HUES64 (cell line): ENCODE data around the gene IQCE.
"Not testable (repeated sequence)": the region's sequence is repeated elsewhere in the genome, so short reads cannot be mapped to it uniquely, and the experiment has no call there.

Experiments used
- H3K27ac ChIP-seq: 2 replicates; pipeline ENCODE4 v1.7.0; 2013; ENCODE audit warnings: low read depth, low read length, inconsistent platforms
- H3K27me3 ChIP-seq: 2 replicates; pipeline ENCODE4 v1.6.1; 2013; ENCODE audit warnings: mild to moderate bottlenecking, low read length; ENCODE audit not compliant: insufficient read depth
- H3K36me3 ChIP-seq: 2 replicates; pipeline ENCODE4 v1.6.1; 2013; ENCODE audit warnings: mild to moderate bottlenecking, low read length; ENCODE audit not compliant: insufficient read depth
- H3K4me1 ChIP-seq: 2 replicates; pipeline ENCODE4 v1.6.1; 2013; ENCODE audit warnings: mild to moderate bottlenecking, low read length, moderate library complexity; ENCODE audit not compliant: insufficient read depth
- H3K4me3 ChIP-seq: 2 replicates; pipeline ENCODE4 v1.5.1; 2013; ENCODE audit warnings: mild to moderate bottlenecking, low read length, moderate library complexity
- H3K9ac ChIP-seq: 2 replicates; pipeline ENCODE4 v1.6.1; 2013; ENCODE audit warnings: mild to moderate bottlenecking, low read depth, low read length
- H3K9me3 ChIP-seq: 2 replicates; pipeline ENCODE4 v1.6.1; 2013; ENCODE audit warnings: low read depth, low read length; ENCODE audit not compliant: insufficient read depth
- WGBS: fragments of 150-250, 120-280 bp; methylation state at CpG from one replicate; pipeline ENCODE4 v1.1.7; 2013; ENCODE audit warnings: missing lambda C conversion rate; 5-methylcytosine and 5-hydroxymethylcytosine counted together

The IQCE gene

DNA sequence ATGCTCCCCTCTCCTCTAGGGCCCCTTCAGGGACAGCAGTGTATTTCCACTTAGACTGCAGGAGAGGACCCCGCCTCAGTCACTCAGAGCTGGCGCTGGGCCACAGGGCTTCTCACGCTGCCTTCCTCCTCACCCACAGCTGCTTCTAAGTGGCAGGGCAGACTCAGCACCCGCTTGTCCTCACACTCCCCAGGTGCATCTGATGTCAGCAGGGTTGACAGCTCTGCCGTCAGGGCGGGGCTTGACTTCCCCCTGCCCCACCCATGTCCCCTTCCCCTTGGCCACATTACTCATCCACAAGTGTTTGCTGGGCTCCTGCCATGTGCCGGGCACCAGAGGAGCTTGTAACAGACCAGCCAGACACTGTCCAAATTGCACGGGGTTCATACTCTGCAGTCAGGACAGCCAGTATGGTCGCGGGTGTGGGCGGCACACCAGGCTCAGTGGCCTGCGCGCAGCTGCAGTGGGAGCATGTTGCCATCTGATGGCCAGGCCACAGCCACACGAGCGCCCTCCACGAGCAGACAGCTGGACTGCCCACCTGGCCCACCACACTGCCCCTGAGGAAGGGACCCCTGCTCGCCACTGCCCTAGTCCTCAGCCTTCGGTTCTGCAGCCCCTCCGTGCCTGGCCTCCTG lies 43.7 kb downstream of the IQCE start:
- Histone ChIP-seq H3K9ac (no peak overlapping the region), H3K36me3 (peaks cover 8% of the 10 kb centered on the region; the same call in 1 of the 2 replicates), H3K4me3 (no peak overlapping the region), H3K27me3 (no peaks in the 10 kb centered on the region), H3K9me3 (no peaks in the 10 kb centered on the region), H3K4me1 (no peaks in the 10 kb centered on the region), H3K27ac (no peak overlapping the region)
- 94% methylated on average over 19 of the region's 19 CpGs for WGBS

DNA sequence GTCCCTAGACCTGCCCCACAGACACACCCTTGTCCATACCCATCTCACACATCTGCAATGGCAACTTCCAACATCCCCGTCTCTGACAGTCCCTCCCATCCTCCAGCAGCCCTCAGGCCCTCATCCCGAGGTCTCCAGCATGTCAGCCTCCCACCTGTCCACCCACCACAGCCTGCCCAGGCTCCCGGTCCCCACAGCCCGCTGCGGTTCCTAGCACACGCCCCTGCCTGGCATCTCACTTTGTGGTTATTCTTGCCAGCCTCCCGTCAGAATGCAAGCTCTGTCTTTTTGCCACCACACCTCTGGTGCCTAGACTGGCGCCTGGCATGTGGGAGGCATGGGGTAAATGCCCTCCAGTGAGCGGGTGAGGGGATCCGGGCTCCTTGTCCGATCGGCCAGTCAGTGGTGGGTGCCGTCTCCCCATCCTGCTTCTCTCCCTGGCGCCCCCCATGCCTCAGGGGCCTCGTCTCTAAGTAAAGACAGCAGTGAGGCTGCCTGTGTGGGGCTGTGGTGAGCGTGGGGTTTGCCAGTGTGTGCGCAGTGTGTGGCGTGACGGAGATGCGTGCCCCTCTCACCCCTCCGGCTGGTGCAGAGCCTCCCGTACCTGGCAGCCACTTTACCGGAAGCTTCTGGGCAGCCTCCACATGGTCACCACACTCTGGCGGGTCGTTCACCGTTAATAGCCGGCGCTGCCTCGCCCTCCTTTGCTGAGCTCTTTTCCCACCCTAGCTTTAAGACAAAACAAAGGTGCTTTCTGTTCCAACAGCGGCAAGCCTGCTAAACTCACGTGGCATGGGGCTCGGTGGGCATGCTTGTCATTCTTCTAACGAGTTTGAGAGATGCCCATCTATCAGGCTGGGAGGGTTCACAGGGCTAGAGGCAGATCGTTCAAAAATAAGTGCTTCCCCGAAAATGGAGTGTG lies 44.5 kb downstream of the IQCE start:
- H3K36me3 ChIP-seq: peaks cover 4% of the 10 kb centered on the region; the same call in 1 of the 2 replicates
- H3K27me3 ChIP-seq: no peaks in the 10 kb centered on the region
- H3K4me1 ChIP-seq: no peaks in the 10 kb centered on the region
- no peaks in the 10 kb centered on the region for H3K9me3 ChIP-seq
- no peak overlapping the region for H3K4me3 ChIP-seq
- no peak overlapping the region for H3K27ac ChIP-seq
- H3K9ac ChIP-seq: no peak overlapping the region
- 89% methylated on average over 35 of the region's 35 CpGs for WGBS

DNA sequence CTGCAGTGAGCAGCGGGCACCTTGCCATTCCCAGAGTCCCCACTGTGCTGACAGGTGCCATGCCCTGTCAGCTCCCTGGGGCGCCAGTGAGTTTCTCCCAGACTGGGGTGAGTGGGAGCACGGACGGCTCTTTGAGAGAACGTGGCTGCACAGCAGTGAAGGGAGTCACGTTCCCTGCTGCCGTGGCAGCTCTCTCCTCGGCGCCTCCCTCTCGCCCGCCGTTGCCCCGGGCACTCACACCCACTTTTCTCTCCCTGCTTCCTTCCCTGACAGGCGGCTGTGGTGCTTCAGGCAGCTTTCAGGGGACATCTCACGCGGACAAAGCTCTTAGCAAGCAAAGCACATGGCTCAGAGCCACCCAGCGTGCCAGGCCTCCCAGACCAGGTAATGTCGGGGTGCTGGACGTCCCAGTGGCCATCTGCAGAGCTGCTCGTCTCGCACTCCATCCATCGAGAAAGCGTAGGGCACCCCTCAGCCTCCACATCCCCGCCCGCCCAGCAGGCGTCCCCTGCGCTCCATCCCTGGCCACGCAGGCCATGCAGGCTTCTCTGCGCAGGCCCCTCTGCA lies 45.9 kb downstream of the IQCE start:
- no peaks in the 10 kb centered on the region for H3K4me1 ChIP-seq
- no peaks in the 10 kb centered on the region for H3K27me3 ChIP-seq
- H3K36me3 ChIP-seq: no peaks in the 10 kb centered on the region
- H3K9me3 ChIP-seq: no peaks in the 10 kb centered on the region
- 92% methylated on average over 29 of the region's 29 CpGs for WGBS
- no peak overlapping the region for H3K4me3 ChIP-seq
- no peak overlapping the region for H3K9ac ChIP-seq
- no peak overlapping the region for H3K27ac ChIP-seq

DNA sequence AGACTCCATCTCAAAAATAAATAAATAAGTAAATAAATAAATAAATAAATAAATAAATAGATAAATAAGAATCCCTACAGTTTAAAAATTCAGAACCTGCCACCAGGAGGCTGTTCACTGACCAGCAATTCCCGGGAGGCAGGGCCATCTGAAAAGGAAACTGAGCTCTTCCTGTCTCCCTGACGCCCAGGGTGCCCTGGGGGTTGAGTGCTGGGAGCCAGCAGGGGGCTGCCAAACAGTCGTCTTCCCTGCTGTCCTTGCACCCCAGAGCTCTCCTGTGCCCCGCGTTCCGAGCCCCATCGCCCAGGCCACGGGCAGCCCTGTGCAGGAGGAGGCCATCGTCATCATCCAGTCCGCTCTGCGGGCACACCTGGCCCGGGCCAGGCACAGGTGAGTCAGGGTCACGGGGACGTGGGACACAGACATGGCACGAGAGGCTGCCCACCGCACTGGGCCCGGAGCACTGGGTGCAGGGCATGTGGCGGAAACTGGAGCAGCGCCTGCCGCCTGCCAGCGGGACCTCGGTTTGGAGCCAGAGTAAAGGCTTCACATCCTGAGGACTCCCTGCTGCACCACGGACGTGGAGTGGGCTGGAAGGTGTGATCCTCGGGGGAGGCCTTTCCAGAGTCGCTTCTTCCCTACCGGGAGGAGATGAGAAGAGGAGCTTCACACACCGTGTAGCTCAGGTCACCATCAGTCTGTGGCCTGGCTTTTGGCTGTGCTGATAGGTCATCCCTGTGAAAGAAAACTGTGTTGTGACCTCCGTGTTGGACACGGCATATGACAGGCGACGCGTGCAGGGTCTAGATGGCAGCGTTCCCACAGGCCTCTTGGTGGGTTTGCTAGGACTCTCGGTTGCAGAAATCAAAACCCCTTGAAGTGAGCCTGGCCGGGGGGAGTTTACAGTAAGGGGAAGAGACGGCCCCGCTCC lies 47.1 kb downstream of the IQCE start:
- no peak overlapping the region for H3K4me3 ChIP-seq
- H3K27ac ChIP-seq: no peak overlapping the region
- no peaks in the 10 kb centered on the region for H3K36me3 ChIP-seq
- no peaks in the 10 kb centered on the region for H3K27me3 ChIP-seq
- WGBS: 91% methylated on average over 38 of the region's 38 CpGs
- H3K4me1 ChIP-seq: no peaks in the 10 kb centered on the region
- no peaks in the 10 kb centered on the region for H3K9me3 ChIP-seq
- no peak overlapping the region for H3K9ac ChIP-seq

DNA sequence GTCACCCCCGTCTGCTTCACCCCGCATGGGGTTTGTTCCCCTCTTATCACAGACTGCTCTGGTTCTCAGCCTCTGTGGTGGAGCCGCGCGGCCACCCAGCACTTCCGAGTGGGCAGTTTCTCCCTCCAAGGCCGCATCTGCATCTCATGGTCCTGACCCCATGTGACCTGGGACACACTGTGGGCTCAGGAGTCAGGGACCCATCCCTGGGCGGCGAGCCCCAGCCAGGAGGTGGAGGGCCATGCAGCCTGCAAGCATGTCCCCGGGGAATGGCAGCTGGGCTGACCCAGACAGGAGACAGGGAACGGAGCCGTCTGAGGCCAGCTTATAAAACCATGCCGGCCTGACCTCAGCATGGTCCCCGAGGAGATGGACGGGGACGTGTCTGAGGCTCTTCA lies 47.8 kb downstream of the IQCE start:
- Histone ChIP-seq H3K4me3 (no peak overlapping the region), H3K27ac (no peak overlapping the region), H3K4me1 (no peaks in the 10 kb centered on the region; the same call in 1 of the 2 replicates), H3K36me3 (no peaks in the 10 kb centered on the region), H3K9me3 (no peaks in the 10 kb centered on the region), H3K9ac (no peak overlapping the region), H3K27me3 (no peaks in the 10 kb centered on the region)
- WGBS: 94% methylated on average over 16 of the region's 16 CpGs

DNA sequence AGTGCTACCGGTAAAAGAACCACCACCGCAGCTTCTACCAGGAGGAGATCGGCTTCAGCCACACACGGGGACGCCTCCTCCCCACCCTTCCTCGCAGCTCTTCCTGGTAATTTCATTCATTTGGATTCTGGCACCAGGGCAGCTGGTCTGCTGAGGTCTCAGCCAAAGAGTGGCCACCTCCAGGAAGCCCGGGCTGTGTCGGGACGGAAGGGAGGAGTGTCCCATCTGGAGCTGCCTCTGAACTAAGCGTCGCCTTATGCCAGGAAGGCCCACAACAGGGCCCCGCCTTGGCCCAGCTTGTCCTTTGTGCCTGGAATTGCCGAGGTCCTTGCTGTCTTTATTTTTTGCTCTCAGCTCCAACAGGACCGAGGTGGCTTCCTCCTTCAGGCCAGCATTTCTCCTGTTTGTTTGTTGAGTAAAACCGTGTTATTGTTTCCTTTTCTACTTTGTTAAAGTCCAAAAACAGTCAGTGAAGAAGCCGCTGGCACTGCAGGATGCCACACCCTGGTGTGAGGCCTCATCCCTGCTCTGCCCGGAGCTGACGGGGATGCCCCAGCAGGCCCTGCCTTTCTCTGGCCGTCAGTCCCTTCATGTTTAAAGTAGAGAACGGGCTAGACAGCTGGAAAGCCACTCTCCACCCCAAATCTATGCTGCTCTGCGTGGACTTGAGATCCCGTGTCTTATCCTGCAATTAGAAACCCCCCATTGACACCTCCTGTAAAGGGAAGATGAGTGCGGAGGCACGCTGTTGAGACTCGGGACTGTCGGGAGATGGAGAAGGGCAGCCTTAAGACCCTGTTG lies 48.5 kb downstream of the IQCE start:
- Histone ChIP-seq H3K36me3 (no peaks in the 10 kb centered on the region), H3K4me3 (no peak overlapping the region), H3K4me1 (no peaks in the 10 kb centered on the region; the same call in 1 of the 2 replicates), H3K9ac (no peak overlapping the region), H3K27me3 (no peaks in the 10 kb centered on the region), H3K27ac (no peak overlapping the region), H3K9me3 (no peaks in the 10 kb centered on the region)
- 80% methylated on average over 26 of the region's 26 CpGs for WGBS

DNA sequence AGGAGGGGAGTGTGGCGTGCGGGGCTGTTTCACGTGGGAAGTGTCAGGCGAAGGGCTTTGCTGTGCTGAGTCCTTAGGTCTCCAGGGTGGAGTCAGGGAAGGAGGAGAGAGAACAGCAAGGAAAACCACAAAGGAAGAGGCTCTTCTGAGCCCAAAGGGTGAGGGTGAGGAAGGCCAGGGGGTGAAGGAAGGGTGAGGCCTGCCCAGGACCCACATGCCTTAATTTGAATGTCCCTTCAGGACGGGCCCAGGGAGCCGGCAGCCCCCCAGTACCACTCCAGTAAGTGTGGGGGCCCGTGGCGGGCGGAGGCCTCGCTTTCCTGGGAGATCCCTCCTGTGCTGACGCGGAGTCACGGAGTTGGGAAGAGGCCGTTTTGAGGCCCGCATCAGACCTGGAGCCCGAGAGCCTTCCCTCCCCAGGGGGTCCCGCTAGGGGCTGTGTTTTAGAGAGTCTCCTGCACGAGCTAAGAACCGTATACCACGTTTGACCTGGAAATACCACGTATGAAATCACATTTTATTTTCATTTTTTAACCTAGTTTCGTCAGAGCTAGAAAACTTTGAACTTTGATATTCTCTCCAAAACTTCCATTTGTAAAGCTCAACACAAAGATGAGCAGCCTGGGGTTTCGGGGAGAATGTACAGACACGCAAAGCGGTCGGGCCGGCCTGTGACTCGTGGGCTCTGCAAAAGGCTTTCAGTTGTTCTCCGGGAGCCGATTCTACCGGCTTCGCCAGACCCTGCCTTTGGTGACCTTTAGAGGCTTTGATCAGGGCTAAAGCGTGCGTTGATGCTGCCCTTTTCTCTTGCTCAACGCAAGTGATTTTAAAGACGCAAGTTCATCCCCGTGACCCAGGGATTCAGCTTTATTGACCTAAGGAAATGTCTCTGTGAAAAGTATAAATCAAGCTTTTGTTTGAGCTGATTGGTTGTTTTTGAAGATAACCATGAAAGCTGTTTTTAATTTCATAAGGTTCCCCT lies 49.4 kb downstream of the IQCE start:
- peaks cover 2% of the 10 kb centered on the region for H3K4me1 ChIP-seq
- no peak overlapping the region for H3K27ac ChIP-seq
- no peak overlapping the region for H3K4me3 ChIP-seq
- whole genome bisulfite sequencing: 88% methylated on average over 37 of the region's 37 CpGs
- H3K27me3 ChIP-seq: no peaks in the 10 kb centered on the region
- no peaks in the 10 kb centered on the region for H3K36me3 ChIP-seq
- H3K9ac ChIP-seq: no peak overlapping the region
- H3K9me3 ChIP-seq: no peaks in the 10 kb centered on the region

DNA sequence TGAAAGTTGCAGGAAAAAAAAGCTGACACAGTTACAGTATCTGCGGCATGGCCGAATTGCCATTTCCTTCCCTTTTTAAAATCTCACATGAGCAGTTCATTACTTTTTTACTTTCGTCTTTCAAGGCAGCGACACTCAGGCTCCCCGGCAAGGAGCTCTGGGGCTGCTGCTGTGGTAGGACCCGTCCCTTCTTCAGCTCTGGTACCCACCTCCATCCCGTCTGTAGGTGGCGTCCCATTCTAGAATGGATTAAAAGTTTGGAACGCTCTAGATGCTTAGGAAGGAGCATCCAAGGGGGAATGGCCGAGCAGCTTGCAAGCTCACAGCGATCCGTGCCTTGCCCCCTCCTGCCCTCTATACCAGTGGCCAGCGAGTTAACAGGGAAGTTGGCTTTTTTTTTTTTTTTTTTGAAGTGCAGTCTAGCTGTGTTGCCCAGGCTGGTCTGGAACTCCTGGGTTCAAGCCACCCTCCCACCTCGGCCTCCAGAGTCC lies 50.2 kb downstream of the IQCE start:
- H3K4me3 ChIP-seq: no peak overlapping the region
- WGBS: 75% methylated on average over 13 of the region's 14 CpGs
- no peak overlapping the region for H3K9ac ChIP-seq
- H3K9me3 ChIP-seq: no peaks in the 10 kb centered on the region
- H3K27me3 ChIP-seq: no peaks in the 10 kb centered on the region
- H3K36me3 ChIP-seq: no peaks in the 10 kb centered on the region
- H3K4me1 ChIP-seq: peaks cover 2% of the 10 kb centered on the region
- H3K27ac ChIP-seq: no peak overlapping the region

DNA sequence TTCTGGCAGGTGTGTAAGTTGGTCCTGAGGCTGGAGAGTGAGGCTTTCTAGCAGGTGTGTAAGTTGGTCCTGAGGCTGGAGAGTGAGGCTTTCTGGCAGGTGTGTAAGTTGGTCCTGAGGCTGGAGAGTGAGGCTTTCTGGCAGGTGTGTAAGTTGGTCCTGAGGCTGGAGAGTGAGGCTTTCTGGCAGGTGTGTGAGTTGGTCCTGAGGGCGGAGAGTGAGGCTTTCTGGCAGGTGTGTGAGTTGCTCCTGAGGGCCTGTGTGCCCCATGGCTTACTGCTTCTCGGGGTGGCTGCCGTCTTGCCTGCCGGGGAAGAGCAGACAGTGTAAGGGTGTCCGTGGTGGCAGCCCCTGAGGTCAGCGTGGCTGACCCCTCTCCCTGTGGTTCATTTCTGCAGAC lies 50.9 kb downstream of the IQCE start:
- H3K4me1 ChIP-seq, H3K27ac ChIP-seq: not testable (repeated sequence)
- 93% methylated on average over 6 of the region's 6 CpGs for WGBS

More for the DNA sequence above, 50.9 kb downstream of the IQCE start:
- not testable (repeated sequence) for H3K36me3 ChIP-seq, H3K9ac ChIP-seq, H3K9me3 ChIP-seq, H3K4me3 ChIP-seq, H3K27me3 ChIP-seq
